Neural cell (in vitro differentiated cells): ENCODE measurements around the gene NFE2L2. TPM values are rescaled to one million over a fixed set of nuclear protein-coding genes. Genes with fewer than 3 reads are reported as not detected.
A peak's percentile ranks its signal among the peaks of the same experiment; 100 is the strongest.

Experiments
- H2AFZ ChIP-seq: fragments of 200-600, 300-800 bp; sonication (generic), shearing (Covaris generic); 2 replicates; pipeline ENCODE4 v1.6.0; 2014; ENCODE audit warnings: low read depth, mild to moderate bottlenecking, antibody characterized with exemption, low read length, moderate library complexity
- H3F3A ChIP-seq: fragments of 200-600 bp; shearing (Covaris generic); 2 replicates; pipeline ENCODE4 v1.6.1; 2016; ENCODE audit warnings: mild to moderate bottlenecking, moderate library complexity, mixed read lengths, antibody characterized with exemption, low read length; ENCODE audit not compliant: insufficient read depth, poor library complexity, severe bottlenecking
- H3K27ac ChIP-seq: fragments of 200-600, 300-800 bp; sonication (generic), shearing (Covaris generic); 2 replicates; pipeline ENCODE4 v1.5.1; 2014; ENCODE audit warnings: mild to moderate bottlenecking, low read length, moderate library complexity
- H3K27me3 ChIP-seq: fragments of 300-800, 200-600 bp; sonication (generic), shearing (Covaris generic); 2 replicates; pipeline ENCODE4 v1.6.0; 2014; ENCODE audit warnings: mild to moderate bottlenecking, low read depth, low read length, moderate library complexity; ENCODE audit not compliant: insufficient read depth
- H3K36me3 ChIP-seq: fragments of 300-800, 200-600 bp; sonication (generic), shearing (Covaris generic); 2 replicates; pipeline ENCODE4 v1.5.1; 2014; ENCODE audit warnings: mild to moderate bottlenecking, antibody characterized with exemption, low read length, moderate library complexity; ENCODE audit not compliant: insufficient read depth
- H3K4me2 ChIP-seq: fragments of 300-800, 200-600 bp; sonication (generic), shearing (Covaris generic); 2 replicates; pipeline ENCODE4 v1.6.0; 2014; ENCODE audit warnings: mild to moderate bottlenecking, low read length
- H3K4me3 ChIP-seq: fragments of 300-800, 200-600 bp; sonication (generic), shearing (Covaris generic); 2 replicates; pipeline ENCODE4 v1.5.1; 2014; ENCODE audit warnings: mild to moderate bottlenecking, low read length, moderate library complexity
- H3K79me2 ChIP-seq: fragments of 200-600 bp; shearing (Covaris generic); replicated peaks from 2 replicates; pipeline ENCODE4 v1.6.0; 2014; ENCODE audit warnings: mild to moderate bottlenecking, low read length, moderate library complexity; ENCODE audit not compliant: insufficient read depth
- H3K9ac ChIP-seq: fragments of 300-800, 200-600 bp; sonication (generic), shearing (Covaris generic); 2 replicates; pipeline ENCODE4 v1.6.1; 2016; ENCODE audit warnings: mild to moderate bottlenecking, low read length, mixed read lengths
- H3K9me2 ChIP-seq: fragments of 200-600 bp; shearing (Covaris generic); 2 replicates; pipeline ENCODE4 v1.6.1; 2016; ENCODE audit warnings: mild to moderate bottlenecking, low read length, mixed read lengths; ENCODE audit not compliant: insufficient read depth
- H3K9me3 ChIP-seq: fragments of 200-600, 300-800 bp; sonication (generic), shearing (Covaris generic); 2 replicates; pipeline ENCODE4 v1.6.1; 2016; ENCODE audit warnings: mild to moderate bottlenecking, mixed run types, low read length, moderate library complexity, mixed read lengths
- H4K20me1 ChIP-seq: fragments of 200-600 bp; shearing (Covaris generic); 2 replicates; pipeline ENCODE4 v1.6.1; 2016; ENCODE audit warnings: mild to moderate bottlenecking, mixed run types; ENCODE audit not compliant: insufficient read depth
- EP300 ChIP-seq: fragments of 450-650 bp; conservative IDR thresholded peaks from 2 replicates; pipeline ENCODE4 v1.6.1; 2014; ENCODE audit warnings: antibody characterized with exemption, mild to moderate bottlenecking, moderate library complexity; ENCODE audit not compliant: poor library complexity, severe bottlenecking
- EZH2 ChIP-seq: fragments of 200-600, 300-800 bp; shearing (Covaris generic), sonication (generic); IDR thresholded peaks from 2 replicates; pipeline ENCODE4 v1.6.1; 2014; ENCODE audit warnings: antibody characterized with exemption, low read length, borderline replicate concordance, mild to moderate bottlenecking; ENCODE audit not compliant: insufficient read depth, poor library complexity, severe bottlenecking
- MXI1 ChIP-seq: fragments of 450-650 bp; conservative IDR thresholded peaks from 2 replicates; pipeline ENCODE4 v1.6.1; 2014; ENCODE audit warnings: antibody characterized with exemption, mild to moderate bottlenecking; ENCODE audit not compliant: poor library complexity, severe bottlenecking
- POLR2AphosphoS5 ChIP-seq: IDR thresholded peaks from 2 replicates; pipeline ENCODE4 v1.6.1; 2012
- RAD21 ChIP-seq: fragments of 450-650 bp; conservative IDR thresholded peaks from 2 replicates; pipeline ENCODE4 v1.6.1; 2014; ENCODE audit warnings: antibody characterized with exemption, mild to moderate bottlenecking, moderate library complexity
- SMC3 ChIP-seq: fragments of 450-650 bp; conservative IDR thresholded peaks from 2 replicates; pipeline ENCODE4 v1.6.1; 2014; ENCODE audit warnings: antibody characterized with exemption, mild to moderate bottlenecking, moderate library complexity; ENCODE audit not compliant: poor library complexity
- TAF1 ChIP-seq: IDR thresholded peaks from 2 replicates; pipeline ENCODE4 v1.6.1; 2012; ENCODE audit warnings: low read depth
- polyA minus RNA-seq: library from RNA; depleted of rRNA, polyadenylated mRNA; stranded (reverse); fragments of >200 nt; gene quantifications from 2 replicates; pipeline ENCODE4 v1.2.3, GENCODE V29; 2014
- polyA plus RNA-seq: library from polyadenylated mRNA; depleted of rRNA; stranded (reverse); fragments of >200 nt; gene quantifications from 2 replicates; pipeline ENCODE4 v1.2.3, GENCODE V29; 2014
- TF ChIP-seq, protein P1 (sequence below): IDR thresholded peaks from 2 replicates; pipeline ENCODE4 v1.6.1; 2012; ENCODE audit warnings: borderline replicate concordance
- TF ChIP-seq, protein P2 (sequence below): fragments of 450-650 bp; IDR thresholded peaks from 2 replicates; pipeline ENCODE4 v1.5.1; 2014; ENCODE audit warnings: antibody characterized with exemption, mild to moderate bottlenecking, moderate library complexity; ENCODE audit not compliant: poor library complexity, severe bottlenecking

The NFE2L2 gene
- polyA plus RNA-seq (1.4 and 2.2 TPM in 2 replicates), polyA minus RNA-seq (6.3 and 7.8 TPM in 2 replicates)

- H3K9me2 ChIP-seq, result no peaks in the 10 kb centered on the region
- peak within 1 kb of the TSS; percentile 55 for H3K4me2 ChIP-seq
- peaks cover 13% of the 10 kb centered on the region for H3K79me2 ChIP-seq
- TF ChIP-seq, protein P1, sequence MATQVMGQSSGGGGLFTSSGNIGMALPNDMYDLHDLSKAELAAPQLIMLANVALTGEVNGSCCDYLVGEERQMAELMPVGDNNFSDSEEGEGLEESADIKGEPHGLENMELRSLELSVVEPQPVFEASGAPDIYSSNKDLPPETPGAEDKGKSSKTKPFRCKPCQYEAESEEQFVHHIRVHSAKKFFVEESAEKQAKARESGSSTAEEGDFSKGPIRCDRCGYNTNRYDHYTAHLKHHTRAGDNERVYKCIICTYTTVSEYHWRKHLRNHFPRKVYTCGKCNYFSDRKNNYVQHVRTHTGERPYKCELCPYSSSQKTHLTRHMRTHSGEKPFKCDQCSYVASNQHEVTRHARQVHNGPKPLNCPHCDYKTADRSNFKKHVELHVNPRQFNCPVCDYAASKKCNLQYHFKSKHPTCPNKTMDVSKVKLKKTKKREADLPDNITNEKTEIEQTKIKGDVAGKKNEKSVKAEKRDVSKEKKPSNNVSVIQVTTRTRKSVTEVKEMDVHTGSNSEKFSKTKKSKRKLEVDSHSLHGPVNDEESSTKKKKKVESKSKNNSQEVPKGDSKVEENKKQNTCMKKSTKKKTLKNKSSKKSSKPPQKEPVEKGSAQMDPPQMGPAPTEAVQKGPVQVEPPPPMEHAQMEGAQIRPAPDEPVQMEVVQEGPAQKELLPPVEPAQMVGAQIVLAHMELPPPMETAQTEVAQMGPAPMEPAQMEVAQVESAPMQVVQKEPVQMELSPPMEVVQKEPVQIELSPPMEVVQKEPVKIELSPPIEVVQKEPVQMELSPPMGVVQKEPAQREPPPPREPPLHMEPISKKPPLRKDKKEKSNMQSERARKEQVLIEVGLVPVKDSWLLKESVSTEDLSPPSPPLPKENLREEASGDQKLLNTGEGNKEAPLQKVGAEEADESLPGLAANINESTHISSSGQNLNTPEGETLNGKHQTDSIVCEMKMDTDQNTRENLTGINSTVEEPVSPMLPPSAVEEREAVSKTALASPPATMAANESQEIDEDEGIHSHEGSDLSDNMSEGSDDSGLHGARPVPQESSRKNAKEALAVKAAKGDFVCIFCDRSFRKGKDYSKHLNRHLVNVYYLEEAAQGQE, result no peak
- no peak for TF ChIP-seq RAD21
- no peak for TF ChIP-seq SMC3
- no peak for TF ChIP-seq EZH2
- no peak for TF ChIP-seq TAF1
- no peak for TF ChIP-seq POLR2AphosphoS5
- TF ChIP-seq EP300, result no peak
- TF ChIP-seq, protein P2, sequence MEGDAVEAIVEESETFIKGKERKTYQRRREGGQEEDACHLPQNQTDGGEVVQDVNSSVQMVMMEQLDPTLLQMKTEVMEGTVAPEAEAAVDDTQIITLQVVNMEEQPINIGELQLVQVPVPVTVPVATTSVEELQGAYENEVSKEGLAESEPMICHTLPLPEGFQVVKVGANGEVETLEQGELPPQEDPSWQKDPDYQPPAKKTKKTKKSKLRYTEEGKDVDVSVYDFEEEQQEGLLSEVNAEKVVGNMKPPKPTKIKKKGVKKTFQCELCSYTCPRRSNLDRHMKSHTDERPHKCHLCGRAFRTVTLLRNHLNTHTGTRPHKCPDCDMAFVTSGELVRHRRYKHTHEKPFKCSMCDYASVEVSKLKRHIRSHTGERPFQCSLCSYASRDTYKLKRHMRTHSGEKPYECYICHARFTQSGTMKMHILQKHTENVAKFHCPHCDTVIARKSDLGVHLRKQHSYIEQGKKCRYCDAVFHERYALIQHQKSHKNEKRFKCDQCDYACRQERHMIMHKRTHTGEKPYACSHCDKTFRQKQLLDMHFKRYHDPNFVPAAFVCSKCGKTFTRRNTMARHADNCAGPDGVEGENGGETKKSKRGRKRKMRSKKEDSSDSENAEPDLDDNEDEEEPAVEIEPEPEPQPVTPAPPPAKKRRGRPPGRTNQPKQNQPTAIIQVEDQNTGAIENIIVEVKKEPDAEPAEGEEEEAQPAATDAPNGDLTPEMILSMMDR, result peak; percentile 50
- peak; percentile 47 for TF ChIP-seq MXI1
- peaks cover 4% of the 10 kb centered on the region for H3F3A ChIP-seq
- H3K9ac ChIP-seq, result peak within 1 kb of the TSS; percentile 52
- no peaks in the 10 kb centered on the region for H3K36me3 ChIP-seq
- H3K27me3 ChIP-seq, result peaks cover 12% of the 10 kb centered on the region
- no peaks in the 10 kb centered on the region for H3K9me3 ChIP-seq
- H3K4me3 ChIP-seq, result peak within 1 kb of the TSS; percentile 80
- H2AFZ ChIP-seq, result peak within 1 kb of the TSS; percentile 40
- no peaks in the 10 kb centered on the region for H4K20me1 ChIP-seq
- no peak within 1 kb of the TSS for H3K27ac ChIP-seq
These were observed at the start of gene NFE2L2 for GRCh38 chr2:177264693-177265587. Gene NFE2L2 (minus strand): TSS chr2:177264727. CDS start chr2:177264576, 151 bp downstream.

- Histone ChIP-seq H3F3A (no peaks in the 10 kb centered on the region), H2AFZ (no peak overlapping the region), H3K4me3 (no peak overlapping the region), H3K9me2 (no peaks in the 10 kb centered on the region), H4K20me1 (no peaks in the 10 kb centered on the region), H3K27ac (no peak overlapping the region), H3K4me2 (no peak overlapping the region), H3K79me2 (no peaks in the 10 kb centered on the region), H3K9me3 (no peaks in the 10 kb centered on the region), H3K9ac (no peak overlapping the region), H3K27me3 (no peaks in the 10 kb centered on the region), H3K36me3 (no peaks in the 10 kb centered on the region)
- TF ChIP-seq RAD21 (no peak), SMC3 (no peak), EP300 (no peak), EZH2 (no peak), MXI1 (no peak), TAF1 (no peak), POLR2AphosphoS5 (no peak)
- TF ChIP-seq, protein P1, result no peak
- TF ChIP-seq, protein P2, result no peak
These were observed 49.7 kb upstream of the NFE2L2 start for GRCh38 chr2:177314194-177314593.
